Rectal smooth muscle tissue (tissue), 1 donor: ENCODE data around the gene VAV2.
"Not testable (repeated sequence)": the region's sequence is repeated elsewhere in the genome, so short reads cannot be mapped to it uniquely, and the experiment has no call there.

ENCODE experiments used
- H3K27ac ChIP-seq: one replicate; pipeline ENCODE4 v1.7.0; 2013; ENCODE audit warnings: low read depth, low read length, inconsistent platforms
- H3K27me3 ChIP-seq: one replicate; pipeline ENCODE4 v1.7.0; 2013; ENCODE audit warnings: low read length; ENCODE audit not compliant: control insufficient read depth, insufficient read depth
- H3K36me3 ChIP-seq: one replicate; pipeline ENCODE4 v1.7.0; 2013; ENCODE audit warnings: low read length; ENCODE audit not compliant: control insufficient read depth, insufficient read depth
- H3K4me1 ChIP-seq: one replicate; pipeline ENCODE4 v1.7.0; 2013; ENCODE audit warnings: low read length; ENCODE audit not compliant: control insufficient read depth, insufficient read depth
- H3K4me3 ChIP-seq: one replicate; pipeline ENCODE4 v1.7.0; 2013; ENCODE audit warnings: low read length
- H3K9ac ChIP-seq: one replicate; pipeline ENCODE4 v1.7.0; 2013; ENCODE audit warnings: low read length

VAV2 gene

GRCh38 chr9:133989625-133990365, 2.3 kb downstream of the VAV2 start:
- peaks cover 6% of the 10 kb centered on the region for H3K4me1 ChIP-seq
- no peaks in the 10 kb centered on the region for H3K27me3 ChIP-seq
- H3K4me3 ChIP-seq: no peak overlapping the region
- no peak overlapping the region for H3K9ac ChIP-seq
- H3K27ac ChIP-seq: no peak overlapping the region
- H3K36me3 ChIP-seq: no peaks in the 10 kb centered on the region

GRCh38 chr9:133988771-133989170, 3.4 kb downstream of the VAV2 start:
- H3K36me3 ChIP-seq, H3K4me1 ChIP-seq, H3K27ac ChIP-seq, H3K4me3 ChIP-seq, H3K27me3 ChIP-seq, H3K9ac ChIP-seq: not testable (repeated sequence)

- Histone ChIP-seq H3K36me3 (no peaks in the 10 kb centered on the region), H3K4me3 (no peak overlapping the region), H3K27ac (no peak overlapping the region), H3K9ac (no peak overlapping the region), H3K4me1 (no peaks in the 10 kb centered on the region), H3K27me3 (no peaks in the 10 kb centered on the region)
Observed at GRCh38 chr9:133987946-133988665, 4.0 kb downstream of the VAV2 start.

- Histone ChIP-seq H3K4me1 (no peaks in the 10 kb centered on the region), H3K27me3 (no peaks in the 10 kb centered on the region), H3K9ac (no peak overlapping the region), H3K4me3 (no peak overlapping the region), H3K36me3 (no peaks in the 10 kb centered on the region), H3K27ac (no peak overlapping the region)
Observed at GRCh38 chr9:133987446-133987788, 4.7 kb downstream of the VAV2 start.

- Histone ChIP-seq H3K4me1 (no peaks in the 10 kb centered on the region), H3K27me3 (no peaks in the 10 kb centered on the region), H3K36me3 (no peaks in the 10 kb centered on the region), H3K4me3 (no peak overlapping the region), H3K9ac (no peak overlapping the region), H3K27ac (no peak overlapping the region)
Observed at GRCh38 chr9:133986774-133987445, 5.2 kb downstream of the VAV2 start.

- H3K36me3 ChIP-seq: no peaks in the 10 kb centered on the region
- no peak overlapping the region for H3K9ac ChIP-seq
Observed at GRCh38 chr9:133986061-133986460, 6.1 kb downstream of the VAV2 start.

GRCh38 chr9:133982971-133983720, 9.0 kb downstream of the VAV2 start:
- Histone ChIP-seq H3K4me3 (no peak overlapping the region), H3K27ac (no peak overlapping the region), H3K9ac (no peak overlapping the region), H3K4me1 (peaks cover 2% of the 10 kb centered on the region), H3K36me3 (no peaks in the 10 kb centered on the region), H3K27me3 (no peaks in the 10 kb centered on the region)

More at GRCh38 chr9:133986061-133986460, 6.1 kb downstream of the VAV2 start:
- Histone ChIP-seq H3K27me3 (no peaks in the 10 kb centered on the region), H3K27ac (no peak overlapping the region), H3K4me3 (no peak overlapping the region), H3K4me1 (no peaks in the 10 kb centered on the region)

GRCh38 chr9:133981958-133982681, 10.0 kb downstream of the VAV2 start:
- no peak overlapping the region for H3K4me3 ChIP-seq
- H3K36me3 ChIP-seq: no peaks in the 10 kb centered on the region
- peaks cover 2% of the 10 kb centered on the region for H3K4me1 ChIP-seq
- H3K9ac ChIP-seq: no peak overlapping the region
- H3K27me3 ChIP-seq: no peaks in the 10 kb centered on the region
- H3K27ac ChIP-seq: no peak overlapping the region

GRCh38 chr9:133981589-133981957, 10.6 kb downstream of the VAV2 start:
- Histone ChIP-seq H3K27me3 (no peaks in the 10 kb centered on the region), H3K27ac (no peak overlapping the region), H3K36me3 (no peaks in the 10 kb centered on the region), H3K4me1 (peaks cover 2% of the 10 kb centered on the region), H3K9ac (no peak overlapping the region), H3K4me3 (no peak overlapping the region)

- Histone ChIP-seq H3K9ac (no peak overlapping the region), H3K4me1 (peaks cover 2% of the 10 kb centered on the region), H3K27ac (no peak overlapping the region)
Observed at GRCh38 chr9:133980864-133981588, 11.1 kb downstream of the VAV2 start.

More at GRCh38 chr9:133980864-133981588, 11.1 kb downstream of the VAV2 start:
- Histone ChIP-seq H3K4me3 (no peak overlapping the region), H3K27me3 (no peaks in the 10 kb centered on the region), H3K36me3 (no peaks in the 10 kb centered on the region)
